ENCODE results near the gene ATP6AP1.

GRCh38 chrX:154380787-154381186, 47.7 kb upstream of the ATP6AP1 start:
- TF ChIP-seq ZNF324 (CRISPR knock-in tag; IDR thresholded peaks at IDR 0.05), result no peak
- no peak for TF ChIP-seq ARNT (IDR thresholded peaks at IDR 0.05)
- TF ChIP-seq ZNF699 (CRISPR knock-in tag; IDR thresholded peaks at IDR 0.05; ENCODE audit: insufficient replicate concordance), result no peak
- TF ChIP-seq SOX6 (IDR thresholded peaks at IDR 0.05), result no peak
- TF ChIP-seq ZBTB17 (CRISPR knock-in tag; IDR thresholded peaks at IDR 0.05), result no peak
- TF ChIP-seq ATF7 (IDR thresholded peaks at IDR 0.05), result no peak
- TF ChIP-seq ERF (CRISPR knock-in tag; IDR thresholded peaks at IDR 0.05), result no peak
- TF ChIP-seq BRCA1 (IDR thresholded peaks at IDR 0.05), result no peak
- no peak for TF ChIP-seq BRCA1 (CRISPR knock-in tag; IDR thresholded peaks at IDR 0.05)
- TF ChIP-seq ZNF124 (CRISPR knock-in tag; IDR thresholded peaks at IDR 0.05), result no peak
- TF ChIP-seq TBL1XR1 (IDR thresholded peaks at IDR 0.05; ENCODE audit: low read length in 2 of 2), result no peak
- TF ChIP-seq POLR2AphosphoS5 (IDR thresholded peaks at IDR 0.05; ENCODE audit: control insufficient read depth, insufficient read depth, low read depth, low read length), result no peak
- TF ChIP-seq MLX (CRISPR knock-in tag; conservative IDR thresholded peaks at IDR 0.05), result no peak

Measured in K562 (cell line).